HepG2 (cell line): ENCODE measurements around the gene DGKD. TPM values are rescaled to one million over a fixed set of nuclear protein-coding genes. Genes with fewer than 3 reads are reported as not detected.

Source experiments
- DNMT1 ChIP-seq: sonication (generic); formaldehyde crosslinking; IDR thresholded peaks from 2 replicates; pipeline ENCODE4 v1.5.1; 2020; ENCODE audit warnings: mild to moderate bottlenecking, missing genetic modification reagents
- GPN1 ChIP-seq: sonication (generic); formaldehyde crosslinking; IDR thresholded peaks from 2 replicates; pipeline ENCODE4 v1.5.1; 2020; ENCODE audit warnings: missing genetic modification reagents, borderline replicate concordance
- MED1 ChIP-seq: sonication (generic); formaldehyde crosslinking; IDR thresholded peaks from 2 replicates; pipeline ENCODE4 v1.4.0; 2020; ENCODE audit warnings: missing genetic modification reagents
- SIN3B ChIP-seq: fragments of 150-350 bp; IDR thresholded peaks from 2 replicates; pipeline ENCODE4 v1.6.1; 2014; ENCODE audit warnings: low read length
- YEATS2 ChIP-seq: sonication (generic); formaldehyde crosslinking; IDR thresholded peaks from 2 replicates; pipeline ENCODE4 v1.4.0; 2020; ENCODE audit warnings: missing genetic modification reagents, borderline replicate concordance
- ZNF841 ChIP-seq: sonication (generic); formaldehyde crosslinking; IDR thresholded peaks from 2 replicates; pipeline ENCODE4 v1.8.1; 2023; ENCODE audit warnings: missing genetic modification reagents, borderline replicate concordance
- ZSCAN21 ChIP-seq: sonication (generic); formaldehyde crosslinking; IDR thresholded peaks from 2 replicates; pipeline ENCODE4 v1.8.0; 2022; ENCODE audit warnings: mild to moderate bottlenecking, missing genetic modification reagents, moderate library complexity, borderline replicate concordance
- polyA plus RNA-seq, 8 experiments: library from polyadenylated mRNA; depleted of rRNA in 3 of 8; stranded (reverse) in 7 of 8; unstranded in 1 of 8; fragments of >200 nt; fragmentation: Illumina TruSeq in 4 of 8; extraction: Trizol in 4 of 8; gene quantifications; 2 replicates each; pipeline versions ENCODE4 v1.2.1 to v1.2.3, GENCODE V29; 2011 to 2016; ENCODE audit warnings: low read depth in 4 of 8, missing spikeins in 1 of 8, mixed read lengths in 1 of 8; ENCODE audit not compliant: insufficient read depth in 1 of 8
- total RNA-seq, 5 experiments: library from RNA; depleted of rRNA; stranded (reverse); fragments of >200 nt; fragmentation: Illumina TruSeq; extraction: Trizol; gene quantifications; 2 replicates each; pipeline ENCODE4 v1.2.3, GENCODE V29; 2016; ENCODE audit warnings: low read depth in 1 of 5
- TF ChIP-seq, protein P1 (sequence below): sonication (generic); formaldehyde crosslinking; IDR thresholded peaks from 2 replicates; pipeline ENCODE4 v1.4.0; 2020; ENCODE audit warnings: missing genetic modification reagents; ENCODE audit errors: not compliant biosample characterization
- TF ChIP-seq, protein P2 (sequence below): sonication (generic); formaldehyde crosslinking; IDR thresholded peaks from 2 replicates; pipeline ENCODE4 v1.8.1; 2023; ENCODE audit warnings: missing genetic modification reagents, inconsistent platforms, borderline replicate concordance
- TF ChIP-seq, protein P3 (sequence below): sonication (generic); formaldehyde crosslinking; IDR thresholded peaks from 2 replicates; pipeline ENCODE4 v1.5.1; 2020; ENCODE audit warnings: missing genetic modification reagents, mild to moderate bottlenecking, borderline replicate concordance
- TF ChIP-seq, protein P4 (sequence below): sonication (generic); formaldehyde crosslinking; IDR thresholded peaks from 2 replicates; pipeline ENCODE4 v1.5.0; 2020; ENCODE audit warnings: mild to moderate bottlenecking, missing genetic modification reagents, borderline replicate concordance

The DGKD gene
- total and polyA plus RNA-seq, 2 of the 13 experiments (the other 11 are each of a cell fraction or from before 2014, with no cell fraction given): 24.5 to 33.2 TPM

DNA sequence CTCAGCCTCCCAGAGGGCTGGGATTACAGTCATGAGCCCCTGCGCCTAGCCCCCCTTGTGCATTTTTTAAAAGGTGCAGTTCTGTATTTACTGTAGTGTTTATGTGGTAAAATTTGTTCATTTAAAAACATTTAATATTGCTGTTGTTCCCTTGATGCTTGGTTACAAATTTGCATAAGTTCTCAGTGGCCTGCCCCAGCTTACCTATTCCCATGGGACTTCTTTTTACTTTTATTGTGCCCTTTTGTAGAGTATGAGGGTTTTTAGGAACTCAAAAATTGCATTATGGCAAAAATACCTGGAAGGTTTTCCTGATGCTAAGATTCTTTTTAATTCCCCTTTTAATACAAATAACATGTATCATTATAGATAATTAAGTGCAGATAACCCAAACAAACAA, 63.0 kb downstream of the DGKD start (continued):
- TF ChIP-seq, protein P1, sequence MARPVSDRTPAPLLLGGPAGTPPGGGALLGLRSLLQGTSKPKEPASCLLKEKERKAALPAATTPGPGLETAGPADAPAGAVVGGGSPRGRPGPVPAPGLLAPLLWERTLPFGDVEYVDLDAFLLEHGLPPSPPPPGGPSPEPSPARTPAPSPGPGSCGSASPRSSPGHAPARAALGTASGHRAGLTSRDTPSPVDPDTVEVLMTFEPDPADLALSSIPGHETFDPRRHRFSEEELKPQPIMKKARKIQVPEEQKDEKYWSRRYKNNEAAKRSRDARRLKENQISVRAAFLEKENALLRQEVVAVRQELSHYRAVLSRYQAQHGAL (CRISPR knock-in tag): no peak
- TF ChIP-seq YEATS2 (no peak), ZNF841 (CRISPR knock-in tag) (no peak), DNMT1 (CRISPR knock-in tag) (no peak), ZSCAN21 (CRISPR knock-in tag) (no peak), SIN3B (no peak), MED1 (CRISPR knock-in tag) (no peak), GPN1 (no peak)
- TF ChIP-seq, protein P2, sequence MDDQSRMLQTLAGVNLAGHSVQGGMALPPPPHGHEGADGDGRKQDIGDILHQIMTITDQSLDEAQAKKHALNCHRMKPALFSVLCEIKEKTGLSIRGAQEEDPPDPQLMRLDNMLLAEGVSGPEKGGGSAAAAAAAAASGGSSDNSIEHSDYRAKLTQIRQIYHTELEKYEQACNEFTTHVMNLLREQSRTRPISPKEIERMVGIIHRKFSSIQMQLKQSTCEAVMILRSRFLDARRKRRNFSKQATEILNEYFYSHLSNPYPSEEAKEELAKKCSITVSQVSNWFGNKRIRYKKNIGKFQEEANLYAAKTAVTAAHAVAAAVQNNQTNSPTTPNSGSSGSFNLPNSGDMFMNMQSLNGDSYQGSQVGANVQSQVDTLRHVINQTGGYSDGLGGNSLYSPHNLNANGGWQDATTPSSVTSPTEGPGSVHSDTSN: no peak
- TF ChIP-seq, protein P3, sequence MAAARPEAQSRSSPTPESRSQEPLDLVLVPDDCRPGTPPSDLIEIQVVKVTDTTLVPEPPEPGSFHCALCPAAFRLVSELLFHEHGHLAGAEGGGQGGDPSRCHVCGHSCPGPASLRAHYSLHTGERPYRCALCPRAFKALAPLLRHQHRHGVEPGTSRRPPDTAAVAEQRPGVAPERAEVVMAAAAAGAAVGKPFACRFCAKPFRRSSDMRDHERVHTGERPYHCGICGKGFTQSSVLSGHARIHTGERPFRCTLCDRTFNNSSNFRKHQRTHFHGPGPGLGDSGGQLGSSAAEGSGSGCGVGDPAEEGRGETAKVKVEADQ: no peak
- TF ChIP-seq, protein P4, sequence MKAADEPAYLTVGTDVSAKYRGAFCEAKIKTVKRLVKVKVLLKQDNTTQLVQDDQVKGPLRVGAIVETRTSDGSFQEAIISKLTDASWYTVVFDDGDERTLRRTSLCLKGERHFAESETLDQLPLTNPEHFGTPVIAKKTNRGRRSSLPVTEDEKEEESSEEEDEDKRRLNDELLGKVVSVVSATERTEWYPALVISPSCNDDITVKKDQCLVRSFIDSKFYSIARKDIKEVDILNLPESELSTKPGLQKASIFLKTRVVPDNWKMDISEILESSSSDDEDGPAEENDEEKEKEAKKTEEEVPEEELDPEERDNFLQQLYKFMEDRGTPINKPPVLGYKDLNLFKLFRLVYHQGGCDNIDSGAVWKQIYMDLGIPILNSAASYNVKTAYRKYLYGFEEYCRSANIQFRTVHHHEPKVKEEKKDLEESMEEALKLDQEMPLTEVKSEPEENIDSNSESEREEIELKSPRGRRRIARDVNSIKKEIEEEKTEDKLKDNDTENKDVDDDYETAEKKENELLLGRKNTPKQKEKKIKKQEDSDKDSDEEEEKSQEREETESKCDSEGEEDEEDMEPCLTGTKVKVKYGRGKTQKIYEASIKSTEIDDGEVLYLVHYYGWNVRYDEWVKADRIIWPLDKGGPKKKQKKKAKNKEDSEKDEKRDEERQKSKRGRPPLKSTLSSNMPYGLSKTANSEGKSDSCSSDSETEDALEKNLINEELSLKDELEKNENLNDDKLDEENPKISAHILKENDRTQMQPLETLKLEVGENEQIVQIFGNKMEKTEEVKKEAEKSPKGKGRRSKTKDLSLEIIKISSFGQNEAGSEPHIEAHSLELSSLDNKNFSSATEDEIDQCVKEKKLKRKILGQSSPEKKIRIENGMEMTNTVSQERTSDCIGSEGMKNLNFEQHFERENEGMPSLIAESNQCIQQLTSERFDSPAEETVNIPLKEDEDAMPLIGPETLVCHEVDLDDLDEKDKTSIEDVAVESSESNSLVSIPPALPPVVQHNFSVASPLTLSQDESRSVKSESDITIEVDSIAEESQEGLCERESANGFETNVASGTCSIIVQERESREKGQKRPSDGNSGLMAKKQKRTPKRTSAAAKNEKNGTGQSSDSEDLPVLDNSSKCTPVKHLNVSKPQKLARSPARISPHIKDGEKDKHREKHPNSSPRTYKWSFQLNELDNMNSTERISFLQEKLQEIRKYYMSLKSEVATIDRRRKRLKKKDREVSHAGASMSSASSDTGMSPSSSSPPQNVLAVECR (CRISPR knock-in tag): no peak
